Spleen (tissue), 11 donors: Measurements from ENCODE around the gene SUMO4. TPM values are rescaled to one million over a fixed set of nuclear protein-coding genes. Genes with fewer than 3 reads are reported as not detected.
A peak's percentile ranks its signal among the peaks of the same experiment; 100 is the strongest.
"Not testable (repeated sequence)": the region's sequence is repeated elsewhere in the genome, so short reads cannot be mapped to it uniquely, and the experiment has no call there.

Experiments
- DNase-seq: peaks from one replicate; pipeline ENCODE4 v3.0.0-alpha.2; 2020
- H3K27ac ChIP-seq, 8 donors: fragments of 200-600 bp; sonication (generic) in 7 of 8; 1 replicate in 4 of 8; 2 replicates in 4 of 8; pipeline versions ENCODE4 v1.5.0 to v1.8.0; 2016 to 2021; ENCODE audit warnings: inconsistent platforms in 4 of 8, mild to moderate bottlenecking in 4 of 8, moderate library complexity in 1 of 8
- H3K27me3 ChIP-seq, 7 donors: fragments of 200-600 bp; sonication (generic) in 6 of 7; replicated peaks in 1 of 7; 1 replicate in 4 of 7; 2 replicates in 3 of 7; pipeline versions ENCODE4 v1.5.0 to v1.8.0; 2016 to 2021; ENCODE audit warnings: inconsistent platforms in 3 of 7, mild to moderate bottlenecking in 1 of 7
- H3K36me3 ChIP-seq, 6 donors: fragments of 200-600 bp; sonication (generic) in 5 of 6; 1 replicate in 4 of 6; 2 replicates in 2 of 6; pipeline versions ENCODE4 v1.5.0 to v1.8.0; 2016 to 2021; ENCODE audit warnings: inconsistent platforms in 2 of 6
- H3K4me1 ChIP-seq, 6 donors: fragments of 200-600 bp; sonication (generic) in 5 of 6; 1 replicate in 3 of 6; 2 replicates in 3 of 6; pipeline versions ENCODE4 v1.5.0 to v1.8.0; 2016 to 2021; ENCODE audit warnings: inconsistent platforms in 3 of 6
- H3K4me3 ChIP-seq, 8 donors: fragments of 200-600 bp; sonication (generic) in 7 of 8; 1 replicate in 4 of 8; 2 replicates in 4 of 8; pipeline versions ENCODE4 v1.5.0 to v1.8.0; 2016 to 2021; ENCODE audit warnings: inconsistent platforms in 4 of 8, mild to moderate bottlenecking in 4 of 8, moderate library complexity in 2 of 8
- H3K9me3 ChIP-seq, 8 donors: fragments of 200-600 bp; sonication (generic) in 7 of 8; 1 replicate in 4 of 8; 2 replicates in 4 of 8; pipeline versions ENCODE4 v1.5.0 to v1.8.0; 2016 to 2021; ENCODE audit warnings: inconsistent platforms in 4 of 8
- CTCF ChIP-seq, 11 experiments: fragments of 200-600 bp in 7 of 11; fragments of 450-650 bp in 4 of 11; sonication (generic) in 4 of 11; IDR thresholded peaks in 8 of 11; conservative IDR thresholded peaks in 3 of 11; 1 replicate in 7 of 11; 2 replicates in 4 of 11; pipeline versions ENCODE4 v1.4.0 to v1.8.0; 2016 to 2021; ENCODE audit warnings: antibody characterized with exemption in 11 of 11, inconsistent platforms in 4 of 11, mild to moderate bottlenecking in 1 of 11
- POLR2A ChIP-seq, 3 donors: fragments of 450-650 bp; IDR thresholded peaks; one replicate each; pipeline ENCODE4 v1.5.1; 2017; ENCODE audit warnings: antibody characterized with exemption in 3 of 3, mild to moderate bottlenecking in 1 of 3
- POLR2AphosphoS5 ChIP-seq, 3 donors: sonication (generic); formaldehyde crosslinking; IDR thresholded peaks; one replicate each; pipeline ENCODE4 v1.5.1; 2017; ENCODE audit warnings: antibody characterized with exemption in 3 of 3
- WGBS, 5 donors: extraction: QIAGEN DNeasy Blood & Tissue Kit in 3 of 5; methylation state at CpG; one replicate each; pipeline versions ENCODE4 v1.1.5 to v1.1.7; 2013 to 2018; 5-methylcytosine and 5-hydroxymethylcytosine counted together
- intact Hi-C: fragments of 100-400 bp; cut with DNase I; formaldehyde crosslinking; loops from one replicate; pipeline ENCODE4 v1.15.0; 2023; ENCODE audit warnings: low total_unique reads
- polyA plus RNA-seq, 3 donors: library from polyadenylated mRNA; stranded (reverse); fragments of 200-250 nt; gene quantifications; one replicate each; pipeline ENCODE4 v1.2.1, GENCODE V29; 2013
- total RNA-seq, 7 donors: library from RNA; depleted of rRNA in 3 of 7; stranded (reverse); fragments of >200 nt in 3 of 7; fragmentation: NEBNext Ultra II Directional in 4 of 7; extraction: Animal tissue kit (Norgen Biotek cat#: 25700) in 4 of 7; gene quantifications; one replicate each; pipeline versions ENCODE4 v1.1.0 to v1.2.1, GENCODE V29; 2016 to 2021
- donor health status: healthy with polysubstance abuse.
- donor health status: DM: no; HTN: no; CAD: no; lungs with moderate emphysema.
- donor health status: DM: no; HTN: no; CAD: no.
- donor health status: Bipolar disorder and iron deficiency.
- donor health status: healthy.
- donor health status: DM: no; HTN: no; CAD: no.
- donor health status: DM: yes; HTN: yes; CAD: no.

SUMO4 gene
- total and polyA plus RNA-seq, 10 donors: 0.16 to 19.7 (median 6.3) TPM; not detected in 2

- Histone ChIP-seq H3K4me1 (peaks cover 0 to 7% (median 0%) of the 10 kb centered on the region in 6 donors), H3K27me3 (no peaks in the 10 kb centered on the region), H3K36me3 (no peaks in the 10 kb centered on the region), H3K4me3 (no peak overlapping the region), H3K9me3 (no peaks in the 10 kb centered on the region), H3K27ac (no peak overlapping the region)
- intact Hi-C loops: no loop called here
- no peak for TF ChIP-seq POLR2AphosphoS5 (IDR thresholded peaks at IDR 0.05)
- no peak for TF ChIP-seq CTCF (IDR thresholded peaks at IDR 0.05 in 8 of 11, conservative IDR thresholded peaks at IDR 0.05 in 3 of 11)
- no peak for TF ChIP-seq POLR2A (IDR thresholded peaks at IDR 0.05)
- peak; percentile 44 for DNase-seq
- 82 to 87% (median 85%) methylated on average over 16 of the region's 16 CpGs for WGBS, 5 donors
Observed at GRCh38 chr6:149440735-149441671, 40.9 kb downstream of the SUMO4 start.

GRCh38 chr6:149441740-149442139, 41.7 kb downstream of the SUMO4 start:
- Histone ChIP-seq H3K27ac (no peak overlapping the region), H3K4me1 (peaks cover 0 to 7% (median 0%) of the 10 kb centered on the region in 6 donors), H3K36me3 (no peaks in the 10 kb centered on the region), H3K9me3 (no peaks in the 10 kb centered on the region), H3K27me3 (no peaks in the 10 kb centered on the region), H3K4me3 (no peak overlapping the region)
- intact Hi-C loops: no loop called here
- peak; percentile 54 for DNase-seq
- TF ChIP-seq POLR2A (IDR thresholded peaks at IDR 0.05): no peak
- no peak for TF ChIP-seq CTCF (IDR thresholded peaks at IDR 0.05 in 8 of 11, conservative IDR thresholded peaks at IDR 0.05 in 3 of 11)
- no peak for TF ChIP-seq POLR2AphosphoS5 (IDR thresholded peaks at IDR 0.05)
- WGBS, 5 donors: 76 to 94% (median 90%) methylated on average over 9 of the region's 9 CpGs

DNA sequence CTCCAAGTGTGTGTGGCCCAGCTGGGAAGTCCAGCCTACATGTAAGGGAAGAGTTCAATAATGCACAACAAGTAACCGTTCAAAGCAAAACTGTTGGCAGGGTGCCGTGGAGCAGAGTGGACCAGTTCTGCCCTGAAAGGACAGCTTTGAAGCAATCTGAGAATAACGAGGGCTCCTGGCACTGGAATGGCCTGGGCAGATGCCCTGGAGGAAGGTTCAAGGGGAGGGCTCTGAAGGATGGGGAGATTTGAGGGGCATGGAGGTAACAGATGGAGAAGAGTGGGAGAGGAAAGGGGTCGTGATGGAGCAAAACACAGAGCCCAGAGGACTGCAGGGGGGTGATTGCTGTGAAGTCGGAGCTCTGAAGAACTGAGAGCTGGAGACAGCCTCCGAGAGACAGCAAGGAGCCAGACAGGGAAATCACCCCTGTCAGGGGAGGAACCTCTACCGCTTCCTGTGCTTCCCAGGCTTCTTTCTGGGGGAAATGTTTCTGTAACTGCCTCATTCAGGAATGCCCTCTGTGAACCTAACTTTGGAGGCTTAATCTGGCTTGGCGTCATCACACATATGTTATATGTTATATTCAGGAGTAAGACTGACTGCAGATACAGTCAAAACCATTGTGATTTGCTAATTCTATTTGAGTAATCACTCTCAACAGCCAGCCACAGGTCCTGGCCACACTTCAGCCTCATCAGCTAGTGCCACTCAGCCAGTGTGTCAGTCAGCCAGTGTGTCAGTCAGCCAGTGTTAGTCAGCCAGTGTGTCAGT, 43.5 kb downstream of the SUMO4 start:
- TF ChIP-seq CTCF (IDR thresholded peaks at IDR 0.05 in 8 of 11, conservative IDR thresholded peaks at IDR 0.05 in 3 of 11) (no peak), POLR2AphosphoS5 (IDR thresholded peaks at IDR 0.05) (no peak), POLR2A (IDR thresholded peaks at IDR 0.05) (no peak)
- Histone ChIP-seq H3K27ac (peak overlapping the region in 3 of 8 donors; percentile 8 to 46 (median 18)), H3K36me3 (no peaks in the 10 kb centered on the region), H3K27me3 (no peaks in the 10 kb centered on the region), H3K4me1 (peaks cover 0 to 7% (median 0%) of the 10 kb centered on the region in 6 donors), H3K9me3 (no peaks in the 10 kb centered on the region), H3K4me3 (no peak overlapping the region)
- DNase-seq: peak; percentile 57
- intact Hi-C loops: no loop called here
- WGBS, 5 donors: 65 to 83% (median 72%) methylated on average over 8 of the region's 8 CpGs

DNA sequence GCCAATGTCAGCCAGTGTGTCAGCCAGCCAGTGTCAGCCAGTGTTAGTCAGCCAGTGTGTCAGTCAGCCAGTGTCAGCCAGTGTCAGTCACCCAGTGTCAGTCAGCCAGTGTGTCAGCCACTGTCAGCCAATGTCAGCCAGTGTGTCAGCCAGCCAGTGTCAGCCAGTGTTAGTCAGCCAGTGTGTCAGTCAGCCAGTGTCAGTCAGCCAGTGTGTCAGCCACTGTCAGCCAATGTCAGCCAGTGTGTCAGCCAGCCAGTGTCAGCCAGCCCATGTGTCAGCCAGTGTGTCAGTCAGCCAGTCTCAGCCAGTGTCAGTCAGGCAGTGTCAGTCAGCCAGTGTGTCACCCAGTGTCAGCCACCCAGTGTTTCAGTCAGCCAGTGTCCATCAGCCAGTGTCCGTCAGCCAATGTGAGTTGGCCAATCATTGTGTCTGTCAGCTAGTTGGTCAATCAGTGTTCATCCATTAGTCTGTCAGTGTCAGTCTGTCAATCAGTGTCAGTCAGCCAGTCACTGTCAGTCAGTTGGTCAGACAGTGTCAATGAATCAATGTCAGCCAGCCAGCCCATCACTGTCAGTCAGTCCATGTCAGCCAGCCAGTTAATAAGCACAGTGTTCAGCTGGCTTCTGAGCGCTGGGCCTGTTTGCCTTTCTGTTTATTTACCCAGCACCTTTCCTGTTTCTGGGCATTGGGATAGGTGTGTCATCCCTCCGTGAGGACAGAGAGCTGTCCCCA, 44.5 kb downstream of the SUMO4 start:
- H3K4me3 ChIP-seq, H3K4me1 ChIP-seq, H3K36me3 ChIP-seq, H3K27me3 ChIP-seq, H3K9me3 ChIP-seq, intact Hi-C loops: not testable (repeated sequence)
- peak; percentile 45 for DNase-seq
- peak overlapping the region in 1 of 8 donors; percentile 4 for H3K27ac ChIP-seq
- 63 to 100% (median 82%) methylated on average over 3 of the region's 3 CpGs for WGBS, 5 donors
